Stimulated activated CD4-positive, alpha-beta T cell treated with anti-CD3 and anti-CD28 coated beads, Interleukin-4, amount 100 ng/mL, for 48 hours (primary cell): ENCODE results near the gene TADA2B.

ENCODE experiments used
- DNase-seq, 2 donors: peaks; one replicate each; pipeline ENCODE4 v3.0.0-alpha.2; 2020; ENCODE audit warnings: low read depth in 2 of 2

The TADA2B gene, protein sequence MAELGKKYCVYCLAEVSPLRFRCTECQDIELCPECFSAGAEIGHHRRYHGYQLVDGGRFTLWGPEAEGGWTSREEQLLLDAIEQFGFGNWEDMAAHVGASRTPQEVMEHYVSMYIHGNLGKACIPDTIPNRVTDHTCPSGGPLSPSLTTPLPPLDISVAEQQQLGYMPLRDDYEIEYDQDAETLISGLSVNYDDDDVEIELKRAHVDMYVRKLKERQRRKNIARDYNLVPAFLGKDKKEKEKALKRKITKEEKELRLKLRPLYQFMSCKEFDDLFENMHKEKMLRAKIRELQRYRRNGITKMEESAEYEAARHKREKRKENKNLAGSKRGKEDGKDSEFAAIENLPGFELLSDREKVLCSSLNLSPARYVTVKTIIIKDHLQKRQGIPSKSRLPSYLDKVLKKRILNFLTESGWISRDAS

DNA sequence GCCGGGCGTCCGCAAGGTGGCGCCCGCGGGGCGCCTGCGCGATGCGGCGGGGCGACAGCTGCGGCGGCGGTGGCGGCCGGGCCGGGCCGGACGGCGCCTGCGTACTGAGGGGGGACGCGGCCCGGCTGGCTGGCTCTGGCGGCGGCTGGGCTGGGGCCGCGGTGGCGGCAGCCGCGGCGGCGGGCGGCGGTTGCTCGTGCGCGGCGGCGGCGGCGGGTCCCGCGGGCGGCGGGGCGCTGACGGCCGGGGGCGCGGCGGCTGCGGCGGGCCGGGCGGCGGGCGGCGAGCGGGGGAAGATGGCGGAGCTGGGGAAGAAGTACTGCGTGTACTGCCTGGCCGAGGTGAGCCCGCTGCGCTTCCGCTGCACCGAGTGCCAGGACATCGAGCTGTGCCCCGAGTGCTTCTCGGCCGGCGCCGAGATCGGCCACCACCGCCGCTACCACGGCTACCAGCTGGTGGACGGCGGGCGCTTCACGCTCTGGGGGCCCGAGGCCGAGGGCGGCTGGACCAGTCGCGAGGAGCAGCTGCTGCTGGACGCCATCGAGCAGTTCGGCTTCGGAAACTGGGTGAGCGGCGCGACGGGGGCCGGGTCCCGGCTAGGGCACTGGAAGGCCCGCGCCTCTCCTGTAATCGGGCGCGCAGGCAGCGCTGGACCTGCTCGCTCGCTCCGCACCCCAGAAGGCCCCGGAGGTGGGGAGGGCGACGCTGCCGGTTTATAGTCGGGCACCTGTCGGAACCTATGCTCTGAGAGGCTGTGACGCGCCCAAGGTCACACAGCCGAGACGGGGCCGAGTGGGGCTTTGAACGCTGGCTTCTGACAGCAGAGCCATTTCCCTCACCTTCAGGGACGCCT lies at the start of gene TADA2B:
Gene TADA2B (plus strand): TSS at position 89 of the 853 bp plus-strand sequence. CDS start 208 bp downstream, at position 297.
- DNase-seq = peak; percentile 28 to 38

DNA sequence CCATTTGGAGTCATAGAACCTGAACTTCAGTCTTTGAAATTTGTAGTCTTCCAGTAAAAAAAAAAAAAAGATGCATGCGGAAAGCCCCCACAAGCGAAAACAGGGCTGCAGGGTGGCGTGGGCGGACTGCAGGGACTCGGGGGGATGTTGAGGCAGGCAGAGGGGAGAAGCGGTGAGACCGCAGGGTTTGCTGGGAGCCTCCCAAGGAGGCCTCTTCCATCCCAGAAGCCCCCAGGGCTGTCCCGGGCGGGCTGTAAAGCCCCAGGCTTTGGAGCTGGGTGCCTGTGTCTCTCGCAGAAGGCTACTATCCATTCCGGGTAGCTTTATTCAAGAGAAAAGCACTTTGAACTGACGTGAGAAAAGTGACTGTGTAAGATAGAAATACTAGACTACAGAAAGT lies 46.7 kb upstream of the TADA2B start:
- no peak for DNase-seq

DNA sequence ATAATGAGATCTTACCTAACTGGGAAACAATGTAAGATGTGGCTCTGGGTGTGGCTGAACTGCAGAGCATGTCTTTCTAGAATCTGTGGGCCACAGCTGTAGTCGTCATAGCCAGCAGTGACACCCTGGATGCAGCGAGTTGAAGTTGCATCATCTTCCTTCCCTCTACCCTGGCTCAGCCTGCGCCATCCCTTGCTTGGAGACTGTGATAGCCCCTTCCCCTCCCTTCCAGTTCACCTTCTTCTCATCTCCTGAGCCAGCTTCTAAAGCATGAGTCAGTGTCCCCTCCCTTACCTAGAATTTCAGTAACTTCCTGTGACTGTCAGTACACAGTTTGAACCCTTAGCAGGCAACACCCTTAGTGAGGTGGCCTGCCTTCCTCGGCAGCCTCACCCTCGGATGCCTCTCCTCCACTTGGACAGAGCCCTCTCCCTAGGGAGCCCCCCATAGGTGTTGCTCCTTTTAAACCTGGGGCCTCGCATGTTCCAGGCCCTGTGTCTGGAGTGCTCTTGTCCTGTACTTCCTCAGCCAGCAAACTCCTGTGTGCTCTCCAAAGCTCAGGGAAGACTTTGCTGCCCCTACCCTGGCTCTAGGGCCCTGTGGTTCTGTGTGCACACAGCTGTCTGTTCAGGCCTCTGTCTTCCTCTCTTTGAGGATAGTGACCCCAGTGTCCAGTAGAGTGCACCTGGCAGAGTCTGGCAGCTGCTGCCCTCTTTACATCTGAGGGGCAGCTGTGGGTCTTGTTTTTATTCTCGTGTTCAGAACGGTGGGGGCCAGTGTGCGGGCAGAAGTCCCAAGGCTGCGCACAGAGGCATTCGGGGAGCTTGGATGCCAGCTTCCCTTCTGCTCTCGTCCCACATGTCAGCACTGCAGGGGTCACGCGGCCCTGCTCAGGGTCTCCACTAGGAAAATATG lies 43.7 kb upstream of the TADA2B start:
- no peak for DNase-seq

DNA sequence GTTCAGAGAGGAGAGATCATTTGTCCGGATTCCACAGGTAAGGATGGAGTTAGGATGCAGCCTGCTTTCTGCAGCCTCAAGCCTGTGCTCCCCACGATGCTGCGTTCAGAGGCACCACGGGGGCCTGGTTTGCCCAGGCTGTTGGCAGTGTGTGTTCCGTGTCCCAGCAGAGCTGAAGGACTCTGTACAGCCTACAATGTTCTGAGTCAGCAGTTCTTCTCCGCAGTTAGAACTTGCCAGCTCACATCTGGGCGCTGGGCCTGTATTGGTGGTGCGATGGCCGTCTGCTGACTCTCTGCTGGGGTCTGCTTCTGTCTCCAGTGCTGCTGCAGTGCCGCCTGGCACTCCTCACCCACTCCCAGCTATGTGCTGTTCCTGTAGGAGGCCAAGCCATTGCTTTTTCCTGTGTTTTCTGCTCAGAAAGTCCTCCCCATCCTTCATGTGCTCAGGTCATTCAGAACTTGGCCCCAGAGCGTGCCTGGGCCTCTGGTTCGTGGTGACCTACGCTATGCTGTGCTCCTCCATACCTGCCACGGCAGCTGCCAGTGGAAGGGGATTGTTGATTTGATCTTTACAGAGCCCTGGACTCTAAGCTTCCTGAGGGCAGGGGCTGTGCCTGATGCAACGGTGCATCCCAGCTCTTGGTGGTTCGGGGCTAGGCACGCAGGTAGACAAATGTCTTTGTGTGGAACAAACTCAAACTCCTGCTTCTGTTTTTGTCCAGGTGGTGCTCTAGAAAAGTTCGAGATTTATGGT lies 42.6 kb upstream of the TADA2B start:
- DNase-seq = no peak

DNA sequence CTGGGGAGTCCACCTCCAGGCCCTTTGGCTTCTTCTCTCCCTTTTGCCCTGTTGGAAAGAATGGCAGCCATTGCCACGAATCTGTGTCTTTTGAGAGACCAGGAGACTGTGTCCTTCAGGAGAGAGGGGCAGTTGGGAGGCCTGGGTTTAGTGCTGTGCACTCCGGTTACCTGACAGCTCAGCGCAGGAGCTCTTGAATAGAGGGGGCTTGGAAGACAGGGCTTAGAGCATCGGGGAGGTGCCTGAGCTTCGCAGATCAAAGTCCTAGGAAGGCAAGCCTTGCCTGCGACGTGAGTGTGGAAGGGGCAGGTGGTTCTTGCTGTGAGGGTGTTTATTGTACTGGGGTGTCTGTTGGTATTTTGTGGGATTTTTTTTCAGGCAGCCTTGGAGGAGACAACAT lies 41.9 kb upstream of the TADA2B start:
- no peak for DNase-seq

DNA sequence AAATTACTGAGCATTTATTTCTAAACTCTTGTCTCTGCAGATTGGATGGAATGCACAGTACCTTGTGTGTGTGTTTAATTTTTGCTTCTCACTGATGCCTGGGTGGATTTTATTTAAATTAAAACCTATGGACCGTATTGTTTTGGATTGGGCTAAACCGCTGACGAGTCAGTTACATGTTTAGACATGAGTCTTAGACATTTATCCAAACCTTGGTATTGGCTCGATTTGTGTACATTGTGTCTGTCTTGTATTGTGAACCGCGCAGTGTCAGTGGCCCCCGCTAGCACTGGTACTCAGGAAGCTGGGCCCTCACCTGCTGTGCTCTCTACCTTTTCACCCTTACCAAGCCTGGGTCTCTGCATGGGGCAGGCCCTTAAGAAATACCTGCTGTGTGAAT lies 40.8 kb upstream of the TADA2B start:
- no peak for DNase-seq

DNA sequence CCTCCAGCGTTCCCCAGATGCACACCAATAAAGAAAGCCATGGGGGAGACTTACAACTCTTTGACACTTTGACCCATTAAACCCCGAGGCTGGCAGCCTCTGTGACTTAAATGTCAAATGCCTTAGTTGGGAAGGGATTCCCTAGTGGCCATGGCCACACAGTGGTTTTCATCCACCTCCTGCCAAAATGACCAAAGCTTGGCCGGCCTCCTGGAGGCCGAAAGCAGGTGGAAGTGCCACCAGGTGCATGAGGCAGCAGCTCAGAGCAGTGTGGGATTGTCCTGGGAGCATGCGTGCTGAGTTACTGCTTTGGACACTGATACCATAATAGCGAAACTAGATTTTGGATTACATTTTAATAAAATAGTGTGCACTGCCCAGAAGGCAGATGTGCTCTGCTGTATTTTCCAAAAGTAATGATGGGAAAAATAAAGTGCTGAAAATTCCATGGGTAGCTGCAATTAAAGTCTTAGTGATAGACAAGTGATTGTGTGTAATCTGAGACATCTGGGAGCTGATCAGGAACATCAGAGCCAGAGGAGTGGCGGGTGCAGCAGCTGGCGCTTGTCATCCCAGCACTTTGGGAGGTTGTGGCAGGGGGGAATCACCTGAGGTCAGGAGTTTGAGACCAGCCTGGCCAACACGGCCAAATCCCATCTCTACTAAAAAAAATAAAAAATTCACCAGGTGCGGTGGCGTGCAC lies 39.8 kb upstream of the TADA2B start:
- no peak for DNase-seq

DNA sequence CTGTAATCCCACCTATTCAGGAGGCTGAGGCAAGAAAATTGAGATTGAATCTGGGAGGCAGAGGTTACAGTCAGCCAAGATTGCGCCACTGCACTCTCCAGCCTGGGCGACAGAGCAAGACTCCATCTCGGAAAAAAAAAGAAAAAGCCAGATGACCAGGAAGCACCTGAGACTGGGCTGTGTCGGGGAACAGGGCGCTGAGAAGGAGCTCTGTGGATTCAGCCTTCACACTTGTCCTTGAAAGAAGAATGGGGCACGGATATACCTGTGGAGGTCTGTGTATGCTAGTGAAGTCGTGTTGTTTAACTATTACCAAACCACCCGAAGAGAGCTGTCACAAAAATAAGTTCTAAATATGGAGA lies 39.3 kb upstream of the TADA2B start:
- no peak for DNase-seq

DNA sequence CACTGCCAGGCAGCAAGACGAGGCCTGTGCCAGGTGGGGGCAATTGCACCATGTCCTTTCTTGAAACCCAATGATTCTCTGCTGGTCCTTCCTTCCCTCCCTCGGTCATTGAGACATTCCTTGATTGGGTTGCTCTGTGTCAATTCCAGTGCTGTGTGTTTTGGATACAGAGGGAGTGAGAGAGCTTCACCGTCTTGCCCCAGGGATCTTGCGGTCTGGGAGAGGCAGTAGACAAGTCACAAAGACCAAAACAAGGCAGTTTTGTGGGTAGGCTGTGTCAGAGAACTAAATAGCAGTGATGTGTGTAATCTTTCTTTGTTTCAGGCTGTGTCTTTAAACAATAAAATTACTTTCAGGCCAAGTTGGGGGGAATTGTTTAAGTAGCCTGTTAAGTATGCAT lies 38.8 kb upstream of the TADA2B start:
- no peak for DNase-seq

DNA sequence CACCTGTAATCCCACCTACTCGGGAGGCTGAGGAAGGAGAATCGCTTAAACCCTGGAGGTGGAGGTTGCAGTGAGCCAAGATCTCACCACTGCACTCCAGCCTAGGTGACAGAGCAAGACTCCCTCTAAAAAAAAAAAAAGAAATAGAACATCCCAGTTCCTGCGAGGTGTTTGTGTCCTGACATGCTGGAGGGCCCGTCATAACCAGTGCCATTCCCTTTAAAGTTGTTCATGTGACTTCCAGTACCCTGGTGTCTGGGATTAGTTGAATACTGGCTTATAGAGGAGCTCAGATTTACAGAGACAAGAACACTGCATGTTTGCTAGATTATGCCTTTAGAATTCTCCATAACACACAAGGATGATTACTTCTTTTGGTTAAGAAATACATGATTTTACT lies 37.6 kb upstream of the TADA2B start:
- no peak for DNase-seq

DNA sequence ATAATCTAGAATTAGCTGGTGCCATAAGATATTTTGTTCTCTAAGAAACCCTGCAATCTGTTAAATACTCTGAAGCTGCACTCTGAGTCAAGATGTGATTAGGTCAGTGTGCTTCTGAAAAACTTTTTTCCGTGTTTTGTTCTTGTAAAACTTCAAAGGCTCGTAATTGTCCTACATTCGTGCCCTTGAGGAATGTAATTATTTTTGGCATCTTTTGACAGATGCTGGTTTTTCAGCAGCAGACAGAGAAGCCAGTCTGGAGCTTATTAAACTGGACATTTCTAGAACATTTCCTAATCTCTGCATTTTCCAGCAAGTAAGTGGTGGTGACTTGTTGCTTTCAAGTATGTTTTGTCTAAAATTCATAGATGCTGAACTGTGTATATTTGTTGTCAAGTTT lies 36.8 kb upstream of the TADA2B start:
- no peak for DNase-seq

DNA sequence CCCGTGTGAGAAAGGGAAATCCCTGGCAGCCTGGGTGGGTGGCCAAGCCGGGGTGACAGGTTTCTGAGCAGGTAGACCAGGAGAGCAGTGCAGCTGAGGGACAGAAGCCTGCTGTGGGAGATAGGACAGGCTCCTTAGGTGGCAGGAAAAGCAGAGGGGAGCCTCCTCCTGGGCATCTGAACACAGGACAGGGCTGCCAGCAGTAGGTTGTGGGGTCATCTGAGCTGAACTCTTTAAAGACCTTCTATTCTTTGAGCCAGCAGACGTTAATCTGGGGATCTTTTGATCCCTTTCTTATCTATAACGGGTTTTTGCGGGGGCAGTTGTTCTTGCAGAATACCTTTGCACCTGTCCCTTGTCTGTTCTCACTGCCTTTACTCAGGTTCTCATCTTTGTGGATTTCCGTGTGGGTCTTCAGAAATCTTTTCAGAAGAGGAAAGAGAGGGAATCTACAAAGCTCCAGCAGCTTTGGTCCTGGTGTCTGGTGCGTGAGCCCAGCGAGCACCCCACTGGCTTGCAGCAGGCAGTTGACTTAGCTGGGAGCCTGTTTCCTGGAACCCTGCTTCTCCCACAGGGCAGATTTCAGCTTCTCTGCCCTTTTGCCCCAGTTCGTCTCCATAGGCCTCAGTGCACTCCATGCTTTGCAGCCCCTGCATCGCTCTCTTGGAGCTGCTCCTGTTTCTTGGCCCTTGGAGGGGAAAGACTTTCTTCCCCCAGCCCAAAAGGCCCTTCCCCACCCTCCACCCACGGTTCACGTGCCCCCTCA lies 35.8 kb upstream of the TADA2B start:
- no peak for DNase-seq

DNA sequence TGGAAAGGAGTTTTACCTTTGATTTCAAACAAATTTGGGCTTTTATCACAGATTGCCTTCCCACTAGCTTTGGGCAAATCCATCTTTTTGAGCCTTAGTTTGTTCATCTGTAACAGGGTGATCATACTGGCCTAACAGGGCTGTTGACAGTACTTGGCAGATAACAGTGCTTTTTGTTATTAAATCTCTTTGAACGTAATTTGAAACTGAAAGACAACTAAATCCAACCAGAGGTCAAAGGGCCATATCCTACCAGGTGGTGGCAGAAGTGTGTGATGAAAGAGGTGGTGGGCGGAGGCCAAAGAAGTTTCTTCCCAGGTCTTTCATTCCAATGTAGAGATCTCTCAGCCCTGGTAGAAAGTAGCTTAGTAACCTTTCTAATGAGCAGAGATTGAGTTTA lies 35.2 kb upstream of the TADA2B start:
- no peak for DNase-seq

DNA sequence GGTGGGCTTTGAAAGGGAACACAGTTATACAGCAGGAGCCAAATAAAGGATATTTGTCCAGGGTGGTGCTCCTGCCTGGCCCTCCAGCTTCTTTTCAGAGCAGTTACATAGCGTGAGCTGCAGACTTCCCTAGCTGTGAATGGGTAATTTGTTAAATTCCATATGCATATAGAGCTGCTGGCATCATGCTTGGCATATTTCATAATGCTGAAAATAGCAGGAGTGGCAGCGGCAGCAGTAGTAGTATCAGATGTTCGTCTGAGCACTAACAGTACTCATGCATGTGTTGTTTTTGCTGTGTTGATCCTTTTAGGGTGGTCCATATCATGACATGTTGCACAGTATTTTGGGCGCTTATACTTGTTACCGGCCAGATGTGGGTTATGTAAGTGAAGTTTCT lies 33.6 kb upstream of the TADA2B start:
- no peak for DNase-seq

DNA sequence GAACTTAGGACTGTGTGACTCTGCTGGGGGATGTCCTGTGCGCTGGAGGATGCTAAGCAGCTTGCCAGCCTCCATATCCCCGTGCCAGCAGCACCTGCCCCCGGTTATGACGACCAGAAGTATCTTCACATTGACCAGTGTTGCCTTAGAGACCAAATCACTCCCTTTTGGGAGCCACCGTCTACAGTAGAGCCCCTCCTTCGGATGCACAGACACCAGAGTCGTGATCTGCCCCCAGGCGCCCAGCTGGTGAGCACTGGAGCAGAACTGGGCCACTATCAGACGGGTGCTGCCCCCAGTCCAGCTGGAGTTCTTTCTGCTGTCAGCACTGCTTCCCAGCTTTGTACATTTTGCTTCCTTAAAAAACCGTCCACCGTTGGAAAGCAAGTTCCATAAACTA lies 30.0 kb upstream of the TADA2B start:
- no peak for DNase-seq

DNA sequence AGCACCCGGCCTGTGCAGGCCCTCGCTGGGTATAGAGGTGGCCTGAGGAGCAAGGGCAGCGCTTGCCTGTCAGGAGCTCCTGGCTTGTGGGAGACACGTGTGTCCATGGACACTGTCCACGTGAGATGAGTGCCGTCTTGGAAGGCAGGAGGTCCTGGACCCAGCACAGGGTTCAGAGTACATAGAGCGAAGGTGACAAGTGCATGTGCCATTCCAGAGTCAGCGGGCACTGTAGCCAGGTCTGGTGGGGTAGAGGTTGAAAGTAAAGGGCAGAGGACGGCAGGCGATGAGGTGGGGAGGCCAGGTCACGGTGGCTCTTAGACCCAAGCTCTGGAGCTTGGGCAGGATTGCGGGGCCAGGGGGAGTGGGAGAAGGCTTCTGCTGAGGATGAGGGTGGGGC lies 28.4 kb upstream of the TADA2B start:
- DNase-seq = no peak

DNA sequence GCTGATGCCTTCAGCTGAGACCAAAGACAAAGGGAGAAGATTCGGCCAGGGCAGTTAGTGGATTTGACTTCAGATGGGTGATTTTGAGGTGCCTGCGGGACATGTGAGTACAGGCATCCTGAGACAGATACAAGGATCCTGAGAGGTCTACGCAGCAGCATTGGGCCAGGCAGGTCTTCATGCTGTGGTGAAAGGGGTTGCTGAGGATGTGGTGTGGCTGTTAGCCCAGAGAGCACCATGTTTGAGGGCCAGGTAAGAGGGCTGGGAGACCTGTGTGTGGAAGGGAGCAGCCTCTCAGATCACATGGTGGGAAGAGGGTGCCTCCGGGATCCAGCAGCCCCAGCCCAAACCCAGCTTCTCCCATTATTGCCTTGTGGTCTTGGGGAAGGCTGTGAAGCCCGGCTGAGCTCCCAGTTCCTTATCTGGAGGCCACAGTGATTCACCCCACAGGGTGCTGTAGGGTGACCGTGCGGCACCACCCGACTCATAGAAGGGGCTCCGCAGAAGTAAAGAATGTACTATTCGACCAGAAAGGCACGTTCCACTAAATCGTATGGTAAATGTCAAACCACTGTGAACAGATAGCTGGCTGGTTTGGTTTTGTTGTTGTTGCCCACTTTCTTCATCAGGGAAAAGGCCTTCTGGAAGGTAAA lies 27.7 kb upstream of the TADA2B start:
- DNase-seq = no peak

DNA sequence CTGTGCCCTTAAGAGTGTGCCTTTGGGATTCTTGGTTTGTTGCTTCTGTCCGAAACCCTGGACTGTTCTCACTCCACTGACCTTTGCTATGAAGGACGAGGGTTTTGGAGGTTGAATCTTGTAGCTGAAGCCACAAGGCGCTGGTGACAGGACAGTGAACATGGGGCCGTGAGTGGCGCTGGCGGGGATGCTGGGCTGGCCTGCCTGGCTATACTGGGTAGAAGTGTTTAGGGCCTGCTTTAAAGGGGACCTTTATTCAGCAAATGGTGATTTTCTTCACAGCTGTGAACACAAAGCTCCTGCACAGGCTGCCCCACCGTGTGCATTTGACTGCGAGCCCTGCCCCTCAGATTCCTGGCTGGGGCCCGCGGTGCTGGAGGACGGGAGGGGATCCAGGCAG lies 27.1 kb upstream of the TADA2B start:
- DNase-seq = no peak

DNA sequence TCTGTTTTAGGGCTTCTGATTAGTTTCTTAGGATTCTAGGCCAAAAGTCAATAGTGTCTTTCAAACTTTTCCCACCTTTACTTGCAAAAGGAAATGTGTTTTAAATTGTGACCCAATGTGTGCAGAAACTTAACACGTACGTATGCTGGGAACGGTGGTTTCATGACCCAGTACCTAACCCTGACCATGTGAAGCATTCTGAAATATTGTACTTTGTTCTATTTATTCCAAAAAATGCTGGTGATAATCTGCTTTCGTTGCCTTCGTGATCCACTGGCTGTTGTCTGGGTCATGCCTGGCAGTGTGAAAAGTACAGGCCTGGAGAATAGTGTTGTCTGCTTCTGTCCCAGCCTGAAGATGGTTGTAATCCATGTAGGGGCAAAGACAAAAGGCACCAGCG lies 26.7 kb upstream of the TADA2B start:
- DNase-seq = no peak
